HG02571 (cell line): ENCODE data around the gene ATOX1.
A peak's percentile ranks its signal among the peaks of the same experiment; 100 is the strongest.

Source experiments
- ATAC-seq: cut with Tn5 transposase; IDR thresholded peaks from one replicate; pipeline ENCODE4 v1.9.1; 2021; ENCODE audit warnings: mild to moderate bottlenecking, moderate library complexity; ENCODE audit not compliant: unreplicated experiment

ATOX1 gene

DNA sequence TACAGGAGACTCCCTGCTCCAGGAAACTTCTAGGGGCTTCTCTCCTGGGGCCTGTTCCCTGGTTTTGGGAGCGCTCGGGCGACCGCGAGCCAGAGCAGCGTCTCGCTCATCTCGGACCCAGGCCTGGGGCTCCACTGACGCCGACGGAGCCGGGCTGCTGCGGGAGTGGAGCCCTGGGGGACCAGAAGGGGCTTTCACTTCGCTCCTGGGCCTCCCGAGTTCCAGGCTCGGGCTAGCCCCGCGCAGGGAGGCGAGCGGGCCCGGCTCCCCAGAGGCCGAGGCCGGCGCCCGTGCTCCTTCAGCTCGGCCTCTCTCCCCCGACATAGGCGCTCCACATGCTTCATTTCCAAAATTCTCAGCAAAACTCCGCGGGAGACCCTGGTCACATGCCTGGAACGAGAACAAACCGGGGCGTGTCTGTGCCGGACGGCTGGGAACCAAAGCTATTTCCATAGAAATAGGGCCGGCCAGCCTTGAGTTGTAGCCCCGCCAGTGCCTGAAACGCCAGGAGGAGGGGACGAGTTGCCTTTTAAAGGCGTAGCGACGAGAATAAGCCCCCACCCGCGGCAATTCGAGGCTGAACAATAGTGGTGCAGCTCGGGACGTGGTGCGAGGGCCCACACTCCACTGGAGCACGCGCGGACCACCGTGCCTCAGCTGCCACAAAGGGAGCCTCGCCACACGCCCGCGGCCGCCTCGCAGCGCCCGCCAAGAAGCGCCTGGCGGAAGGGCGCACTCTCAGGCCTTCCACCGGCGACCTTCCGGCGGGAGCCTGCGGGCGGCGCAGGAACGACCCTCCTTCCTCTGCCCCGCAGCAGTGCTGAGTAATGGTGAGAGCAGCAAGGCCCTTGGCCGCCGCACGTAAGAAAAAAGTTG, 12.2 kb upstream of the ATOX1 start:
- ATAC-seq, result peak; percentile 23

DNA sequence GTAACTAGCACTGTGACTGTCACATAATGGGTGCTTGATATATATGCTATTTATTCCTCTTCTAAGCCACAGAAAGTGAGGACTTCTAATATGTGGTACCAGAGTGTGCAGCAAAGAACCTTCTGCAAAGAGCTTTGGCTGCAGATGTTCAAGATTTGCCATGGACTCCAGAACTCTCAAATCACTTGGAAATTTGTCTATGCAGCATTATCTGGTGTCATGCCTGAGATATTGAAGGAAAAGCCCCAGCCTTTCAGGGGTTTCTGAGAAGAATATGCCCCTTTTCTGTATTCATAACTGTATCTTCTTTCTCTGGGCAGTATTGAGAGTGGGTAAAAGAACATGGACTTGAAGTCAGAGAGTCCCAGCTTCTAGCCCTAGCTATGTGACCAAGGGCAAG, 8.5 kb upstream of the ATOX1 start:
- ATAC-seq, result no peak

- ATAC-seq, result no peak
Observed at GRCh38 chr5:151764801-151765200, 6.4 kb upstream of the ATOX1 start.

DNA sequence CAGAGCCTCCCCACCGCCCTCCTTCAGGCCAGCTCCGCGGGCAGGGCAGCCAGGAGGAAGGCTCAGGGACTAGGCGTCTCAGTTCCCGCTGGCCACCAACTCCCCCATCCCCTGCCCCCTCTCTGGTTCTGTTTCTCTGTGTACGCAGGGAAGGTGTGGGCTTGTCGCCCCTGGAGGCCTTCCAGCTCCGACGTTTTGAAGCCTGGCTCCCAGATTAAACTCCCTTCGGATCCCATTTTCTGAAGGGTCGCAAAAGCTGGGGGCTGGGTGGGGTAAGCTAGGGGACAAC, 346 bp downstream of the ATOX1 start:
- peak; percentile 11 for ATAC-seq

- ATAC-seq, result peak; percentile 19
Observed at GRCh38 chr5:151757233-151758140, 944 bp downstream of the ATOX1 start.

- no peak for ATAC-seq
Observed at GRCh38 chr5:151755383-151755782, 3.0 kb downstream of the ATOX1 start.

DNA sequence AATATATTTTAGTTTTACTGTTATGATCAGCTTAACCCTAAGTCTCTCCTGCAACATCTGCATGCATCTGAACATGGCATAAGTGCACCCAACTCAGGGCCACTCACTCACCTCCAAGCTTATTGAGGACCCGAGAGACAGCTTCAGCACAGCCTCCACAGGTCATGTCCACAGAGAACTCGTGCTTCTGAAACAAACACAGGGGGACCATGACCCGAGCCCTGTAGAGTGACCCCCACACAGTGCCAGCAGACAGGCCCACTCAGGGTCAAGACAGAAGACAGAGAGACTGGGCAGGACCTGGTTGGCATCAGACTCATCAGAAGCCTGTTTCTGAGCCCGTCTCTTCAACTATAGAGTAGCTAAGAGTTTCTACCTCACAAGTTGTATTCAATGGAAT, 6.8 kb downstream of the ATOX1 start:
- no peak for ATAC-seq

DNA sequence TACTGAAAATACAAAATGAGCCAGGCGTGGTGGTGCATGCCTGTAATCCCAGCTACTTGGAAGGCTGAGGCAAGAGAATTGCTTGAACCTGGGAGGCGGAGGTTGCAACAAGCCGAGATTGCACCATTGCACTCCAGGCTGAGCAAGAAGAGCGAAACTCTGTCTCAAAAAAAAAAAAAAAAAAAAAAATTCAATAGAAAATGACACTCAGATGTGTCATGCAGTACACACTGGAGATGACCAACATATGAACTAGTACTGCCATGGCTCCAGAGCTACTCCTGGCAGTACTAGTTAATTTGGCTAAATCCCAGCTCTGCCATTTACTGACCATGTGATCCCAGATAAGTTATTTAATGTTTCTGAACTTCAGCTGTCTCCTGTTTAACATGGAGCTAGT, 7.3 kb downstream of the ATOX1 start:
- no peak for ATAC-seq

DNA sequence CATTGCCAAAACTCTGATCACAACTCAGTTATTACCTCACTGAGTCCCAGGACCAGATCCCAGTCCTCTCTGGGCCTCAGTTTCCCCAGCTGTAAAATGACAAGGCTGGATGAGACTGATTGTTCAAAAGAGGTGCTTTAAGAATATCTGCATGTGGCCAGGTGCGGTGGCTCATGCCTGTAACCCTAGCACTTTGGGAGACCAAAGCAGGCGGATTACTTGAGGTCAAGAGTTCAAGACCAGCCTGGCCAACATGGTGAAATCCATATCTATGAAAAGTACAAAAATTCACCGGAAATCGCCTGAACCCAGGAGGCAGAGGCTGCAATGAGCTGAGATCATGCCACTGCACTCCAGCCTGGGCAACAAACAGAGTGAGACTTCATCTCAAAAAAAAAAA, 8.3 kb downstream of the ATOX1 start:
- no peak for ATAC-seq

- peak; percentile 35 for ATAC-seq
Observed at GRCh38 chr5:151745071-151745705, 13.2 kb downstream of the ATOX1 start.

DNA sequence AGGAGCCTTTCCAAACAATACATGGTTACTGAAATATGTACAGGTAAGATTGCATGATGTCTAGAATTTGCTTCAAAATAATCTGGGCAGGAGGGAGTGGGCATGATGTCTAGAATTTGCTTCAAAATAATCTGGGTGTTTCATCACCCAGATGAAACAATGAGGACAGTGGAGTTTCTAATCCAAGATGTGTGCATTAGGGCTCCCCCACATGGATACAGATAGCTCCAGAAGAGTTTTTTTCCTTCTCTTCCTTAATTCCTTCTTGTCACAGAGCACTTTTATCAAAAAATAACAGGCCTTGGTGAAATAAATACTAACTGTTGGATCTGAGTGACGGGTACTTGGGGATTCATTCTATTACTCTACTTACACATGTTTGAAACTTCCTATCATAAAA, 14.9 kb downstream of the ATOX1 start:
- ATAC-seq, result no peak

GRCh38 chr5:151742870-151743294, 15.5 kb downstream of the ATOX1 start:
- ATAC-seq, result no peak

DNA sequence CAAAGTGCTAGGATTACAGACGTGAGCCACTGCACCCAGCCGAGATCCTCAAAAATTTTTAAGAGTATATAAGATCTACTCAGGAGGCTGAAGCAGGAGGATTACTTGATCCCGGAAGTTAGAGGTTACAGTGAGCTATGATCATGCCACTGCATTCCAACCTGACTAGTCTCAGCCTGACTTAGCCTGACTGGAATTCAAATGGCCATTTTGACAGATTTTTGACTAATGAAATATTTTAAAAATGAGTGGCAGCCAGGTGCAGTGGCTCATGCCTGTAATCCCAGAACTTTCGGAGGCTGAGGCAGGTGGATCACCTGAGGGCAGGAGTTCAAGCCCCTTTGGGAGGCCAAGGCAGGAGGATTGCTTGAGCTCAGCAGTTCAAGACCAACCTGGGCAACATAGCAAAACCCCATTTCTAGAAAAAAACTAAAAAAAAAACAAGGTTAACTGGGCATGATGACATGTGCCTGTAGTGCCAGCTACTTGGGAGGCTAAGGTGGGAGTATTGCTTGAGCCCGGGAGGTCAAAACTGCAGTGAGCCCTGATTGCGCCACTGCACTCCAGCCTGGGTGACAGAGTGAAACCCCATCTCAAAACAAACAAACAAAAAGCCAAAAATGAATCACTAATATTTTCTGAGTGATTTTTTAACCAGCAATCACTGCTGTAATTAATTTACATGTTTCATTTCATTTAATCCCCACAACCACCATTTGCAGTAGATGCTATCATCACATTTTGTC, 16.6 kb downstream of the ATOX1 start:
- no peak for ATAC-seq

- ATAC-seq, result peak; percentile 10
Observed at GRCh38 chr5:151740958-151741373, 17.5 kb downstream of the ATOX1 start.

- ATAC-seq, result peak; percentile 58
Observed at GRCh38 chr5:151740336-151740942, 18.0 kb downstream of the ATOX1 start.

- ATAC-seq, result no peak
Observed at GRCh38 chr5:151739939-151740335, 18.5 kb downstream of the ATOX1 start.

- ATAC-seq, result no peak
Observed at GRCh38 chr5:151739395-151739794, 19.0 kb downstream of the ATOX1 start.

DNA sequence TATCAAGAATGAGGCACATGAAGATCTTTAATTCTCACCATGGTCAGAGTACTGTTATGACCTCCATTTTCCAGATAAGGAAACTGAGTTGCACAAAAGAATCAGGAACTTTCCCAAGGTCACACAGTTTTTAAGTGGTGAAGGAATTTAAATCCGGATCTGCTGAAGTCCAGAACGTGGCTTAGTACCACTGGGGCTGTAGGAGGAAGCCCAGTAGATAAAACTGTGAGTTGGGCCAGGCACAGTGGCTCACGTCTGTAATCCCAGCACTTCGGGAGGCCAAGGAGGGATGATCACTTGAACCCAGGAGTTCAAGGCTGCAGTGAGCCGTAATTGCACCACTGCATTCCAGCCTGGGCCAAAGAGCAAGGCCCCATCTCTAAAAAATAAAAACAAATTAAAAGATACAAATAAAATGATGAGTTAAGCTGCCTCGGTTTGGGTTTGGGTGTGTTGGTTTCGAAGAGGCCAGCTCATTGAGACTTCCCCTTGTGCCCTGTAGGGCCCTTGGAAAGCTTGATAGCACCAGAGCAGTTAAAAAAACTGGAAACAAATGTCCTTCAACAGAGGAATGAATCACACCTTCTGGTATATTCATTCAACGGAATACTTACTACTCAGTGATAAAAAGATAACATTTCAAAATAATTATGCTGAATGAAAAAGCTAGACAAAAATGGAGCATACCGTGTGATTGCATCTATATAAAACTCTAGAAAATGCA, 20.1 kb downstream of the ATOX1 start:
- no peak for ATAC-seq

- ATAC-seq, result no peak
Observed at GRCh38 chr5:151737431-151737830, 21.0 kb downstream of the ATOX1 start.

- ATAC-seq, result no peak
Observed at GRCh38 chr5:151735646-151736045, 22.8 kb downstream of the ATOX1 start.
